Activated CD4-positive, alpha-beta T cell treated with anti-CD3 and anti-CD28 coated beads, Interleukin-2, Interleukin-6, amounts not matched to agents 100 ng/mL and 50 ng/mL, durations not matched to agents 16 hours and 8 hours (primary cell): ENCODE results near the gene PTRHD1.
"Not testable (repeated sequence)": the region's sequence is repeated elsewhere in the genome, so short reads cannot be mapped to it uniquely, and the experiment has no call there.

Source experiments
- DNase-seq: peaks from one replicate; pipeline ENCODE4 v3.0.0-alpha.2; 2020

Gene PTRHD1

GRCh38 chr2:24805811-24806660, 12.8 kb upstream of the PTRHD1 start:
- not testable (repeated sequence) for DNase-seq

GRCh38 chr2:24800487-24800886, 7.3 kb upstream of the PTRHD1 start:
- not testable (repeated sequence) for DNase-seq

GRCh38 chr2:24797644-24798043, 4.5 kb upstream of the PTRHD1 start:
- DNase-seq, result no peak

- peak; percentile 24 for DNase-seq
Observed at GRCh38 chr2:24793761-24794435, 707 bp upstream of the PTRHD1 start.

GRCh38 chr2:24792542-24792873, 683 bp downstream of the PTRHD1 start:
- DNase-seq, result no peak

- DNase-seq, result no peak
Observed at GRCh38 chr2:24791452-24791851, 1.7 kb downstream of the PTRHD1 start.

- DNase-seq, result no peak
Observed at GRCh38 chr2:24788816-24789215, 4.4 kb downstream of the PTRHD1 start.

- DNase-seq, result no peak
Observed at GRCh38 chr2:24787532-24787931, 5.7 kb downstream of the PTRHD1 start.

- DNase-seq, result no peak
Observed at GRCh38 chr2:24785671-24786321, 7.4 kb downstream of the PTRHD1 start.

GRCh38 chr2:24783641-24784040, 9.6 kb downstream of the PTRHD1 start:
- no peak for DNase-seq

GRCh38 chr2:24779116-24779515, 14.1 kb downstream of the PTRHD1 start:
- no peak for DNase-seq

GRCh38 chr2:24774373-24774772, 18.8 kb downstream of the PTRHD1 start:
- no peak for DNase-seq

GRCh38 chr2:24771764-24772586, 21.2 kb downstream of the PTRHD1 start:
- no peak for DNase-seq

GRCh38 chr2:24771061-24771460, 22.1 kb downstream of the PTRHD1 start:
- DNase-seq, result no peak

GRCh38 chr2:24768601-24769000, 24.6 kb downstream of the PTRHD1 start:
- no peak for DNase-seq

- DNase-seq, result no peak
Observed at GRCh38 chr2:24768013-24768412, 25.2 kb downstream of the PTRHD1 start.

GRCh38 chr2:24766609-24767008, 26.6 kb downstream of the PTRHD1 start:
- peak; percentile 45 for DNase-seq

GRCh38 chr2:24763843-24764242, 29.3 kb downstream of the PTRHD1 start:
- no peak for DNase-seq

GRCh38 chr2:24762518-24762917, 30.7 kb downstream of the PTRHD1 start:
- DNase-seq, result no peak

- no peak for DNase-seq
Observed at GRCh38 chr2:24761866-24762265, 31.3 kb downstream of the PTRHD1 start.

GRCh38 chr2:24756789-24757188, 36.4 kb downstream of the PTRHD1 start:
- no peak for DNase-seq

- DNase-seq, result peak; percentile 3
Observed at GRCh38 chr2:24754985-24755705, 38.0 kb downstream of the PTRHD1 start.
